ENCODE data around the gene TRPM5.

TRPM5 gene

GRCh38 chr11:2435288-2436012, 8.9 kb downstream of the TRPM5 start:
- DNase-seq, result no peak

DNA sequence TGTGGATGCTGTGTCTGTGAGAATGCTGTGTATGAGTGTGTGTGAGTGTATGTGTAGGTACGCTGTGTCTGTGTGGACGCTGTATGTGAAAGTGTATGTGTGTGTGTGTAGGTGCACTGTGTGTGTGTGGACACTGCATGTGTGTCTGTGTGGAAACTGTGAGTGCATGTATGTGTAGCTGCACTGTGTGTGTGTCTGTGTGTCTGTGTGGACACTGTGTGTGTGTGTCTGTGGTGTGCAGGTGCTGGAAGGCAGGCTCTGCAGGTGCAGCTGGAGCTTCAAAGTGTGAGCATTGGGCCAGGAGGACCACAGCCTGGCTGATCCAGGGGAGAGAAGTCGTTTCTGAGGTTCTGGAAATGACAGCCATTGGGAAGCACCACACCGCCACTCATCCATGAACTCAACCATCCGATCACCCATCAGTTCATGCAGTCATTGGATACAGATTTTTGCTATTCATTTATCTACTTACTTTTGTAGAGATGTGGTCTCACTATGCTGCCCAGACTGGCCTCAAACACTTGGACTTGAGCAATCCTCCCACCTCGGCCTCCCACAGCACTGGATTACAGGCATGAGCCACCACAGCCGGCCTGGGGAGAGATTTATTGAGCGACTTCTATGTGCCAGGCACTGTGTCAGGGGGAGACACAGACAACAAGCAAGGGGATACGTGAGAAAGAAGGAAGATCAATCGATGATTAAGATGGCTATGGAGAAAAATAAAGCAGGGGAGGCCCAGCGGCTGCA, 9.6 kb downstream of the TRPM5 start:
- DNase-seq, result no peak

GRCh38 chr11:2434008-2434407, 10.3 kb downstream of the TRPM5 start:
- no peak for DNase-seq

DNA sequence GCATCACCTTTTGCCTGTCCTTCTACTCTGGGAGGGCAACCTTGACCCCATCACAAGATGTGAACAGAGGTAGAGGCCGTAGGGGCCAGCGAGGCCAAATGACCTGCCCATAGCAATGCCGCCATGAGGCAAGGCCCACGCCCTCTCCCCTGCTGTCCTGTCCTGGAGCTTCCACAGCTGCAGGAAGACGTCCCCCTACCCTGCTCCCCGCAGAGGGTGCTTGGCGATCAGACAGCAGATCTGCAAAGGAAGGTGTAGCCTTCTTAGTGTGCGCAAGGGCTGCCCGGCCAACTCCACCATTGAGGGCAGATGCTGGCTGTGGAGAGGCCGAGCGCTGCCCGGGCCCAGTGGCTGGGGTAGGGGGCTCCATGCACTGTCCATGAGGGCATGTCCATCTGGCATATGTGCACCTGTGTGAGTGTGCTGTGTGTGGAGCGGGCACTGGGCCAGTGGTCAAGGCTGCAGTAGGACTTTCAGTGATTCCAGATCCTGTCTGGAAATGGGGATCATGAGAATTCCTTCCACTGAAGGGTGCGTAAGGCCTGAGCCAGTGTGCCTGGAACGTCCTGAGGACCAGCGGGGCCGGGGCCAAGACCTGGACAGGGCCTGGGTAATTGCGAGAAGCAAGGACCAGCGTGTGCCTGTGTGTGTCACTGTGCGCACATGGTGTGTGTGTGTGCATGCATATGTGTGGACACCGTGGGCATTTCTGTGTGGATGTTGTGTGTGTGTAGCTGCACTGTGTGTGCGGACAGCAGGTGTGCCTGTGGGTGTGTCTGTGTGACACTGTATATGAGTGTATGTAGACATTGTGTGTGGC, 11.0 kb downstream of the TRPM5 start:
- no peak for DNase-seq

DNA sequence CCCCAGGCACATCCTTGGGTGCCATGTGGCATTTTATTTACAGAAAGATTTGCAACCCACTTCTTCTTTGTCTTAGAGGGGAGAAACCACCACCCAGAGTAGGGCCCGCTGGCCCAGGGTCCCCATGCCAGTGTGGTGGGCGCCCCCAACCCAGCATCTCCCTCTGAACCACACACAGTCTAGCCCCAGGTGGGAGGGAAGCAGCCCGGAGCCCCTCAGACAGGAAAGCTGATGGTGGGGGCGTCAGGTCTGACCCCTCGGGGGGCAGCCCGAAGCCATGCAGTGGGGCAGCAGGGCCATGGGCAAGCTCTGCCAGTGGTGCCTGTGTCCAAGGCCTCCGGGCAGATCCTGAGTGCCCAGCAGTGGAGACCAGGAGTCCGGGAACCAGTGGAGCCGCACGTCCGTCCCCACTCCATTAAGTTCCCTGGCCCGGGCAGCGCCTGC, 11.7 kb downstream of the TRPM5 start:
- DNase-seq, result no peak

- no peak for DNase-seq
These were observed 12.1 kb downstream of the TRPM5 start for GRCh38 chr11:2432171-2432621.

DNA sequence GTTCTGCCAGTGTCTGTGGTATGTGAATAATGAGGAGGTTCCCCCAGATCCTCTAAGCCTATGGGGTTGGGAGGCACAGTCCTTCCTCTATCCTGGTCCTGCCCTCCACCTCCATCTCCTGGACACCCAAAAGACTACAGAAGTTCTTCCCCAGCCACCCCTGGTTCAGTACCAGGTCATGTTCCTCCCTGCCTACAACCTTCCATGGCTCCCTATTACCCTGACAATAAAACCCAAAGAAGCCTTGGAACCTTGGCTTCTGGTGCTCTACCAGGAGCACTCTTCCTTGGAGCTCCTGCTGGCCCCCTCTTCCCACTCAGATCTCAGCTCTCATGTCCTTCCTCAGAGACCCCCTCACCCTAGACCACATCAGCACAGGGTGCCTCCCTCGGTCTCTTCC, 12.9 kb downstream of the TRPM5 start:
- no peak for DNase-seq

DNA sequence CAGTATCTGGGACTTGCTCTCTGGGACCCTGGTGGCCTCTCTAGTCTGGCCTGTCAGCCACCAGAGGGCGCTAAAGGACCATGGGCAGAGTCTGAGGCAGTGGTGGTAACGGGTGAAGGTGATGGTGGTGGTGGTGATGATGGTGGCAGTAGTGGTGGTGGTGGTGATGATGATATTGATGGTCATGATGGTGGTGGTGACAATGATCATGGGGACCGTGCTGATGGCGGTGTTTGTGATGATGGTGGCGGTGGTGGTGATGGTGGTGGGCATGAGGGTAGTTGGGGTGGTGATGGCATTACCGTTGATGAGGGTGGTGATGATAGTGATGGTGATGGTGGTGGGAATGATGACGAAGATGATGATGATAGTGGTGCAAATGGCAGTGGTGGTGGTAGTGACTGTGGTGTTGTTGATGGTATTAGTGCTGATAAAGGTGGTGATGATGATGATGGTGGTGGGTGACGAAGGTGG, 16.0 kb downstream of the TRPM5 start:
- DNase-seq, result peak; percentile 12

GRCh38 chr11:2427721-2428321, 16.5 kb downstream of the TRPM5 start:
- DNase-seq, result no peak

DNA sequence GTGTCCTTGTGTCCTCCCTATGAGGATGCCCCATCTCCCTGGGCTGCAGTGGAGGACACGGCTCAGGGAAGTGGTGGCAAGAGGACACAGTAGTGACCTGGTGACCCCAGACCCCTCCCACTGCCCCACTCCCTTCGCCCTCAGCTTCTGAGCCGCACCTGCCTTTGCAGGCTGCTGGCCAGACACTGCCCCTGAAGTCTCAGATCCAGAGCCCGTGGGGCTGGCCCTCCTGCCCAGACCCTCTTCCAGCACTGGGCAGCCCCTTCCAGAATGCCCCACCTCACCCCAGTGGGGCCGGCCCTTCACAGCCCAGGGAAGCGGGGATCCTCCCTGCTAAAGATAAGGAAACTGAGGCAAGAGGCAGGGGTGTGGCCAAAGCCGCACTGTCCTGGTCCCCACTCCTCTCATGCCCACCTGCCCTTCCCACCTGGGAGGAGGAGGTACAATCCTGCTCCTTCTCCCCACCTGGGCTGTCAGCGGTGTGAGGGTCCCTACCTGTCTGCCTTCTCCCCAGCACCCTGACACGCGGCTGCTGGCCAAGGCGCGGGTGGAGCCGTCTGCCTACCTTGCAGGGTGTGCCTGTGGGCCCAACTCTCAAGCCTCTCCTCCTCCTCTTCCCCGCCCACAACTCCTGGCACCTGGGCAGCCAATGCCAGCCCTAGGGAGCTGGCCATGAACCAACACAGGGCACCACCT, 17.3 kb downstream of the TRPM5 start:
- DNase-seq, result no peak

- no peak for DNase-seq
These were observed 18.1 kb downstream of the TRPM5 start for GRCh38 chr11:2426221-2426620.

GRCh38 chr11:2425506-2425905, 18.8 kb downstream of the TRPM5 start:
- DNase-seq, result no peak

GRCh38 chr11:2424811-2425495, 19.4 kb downstream of the TRPM5 start:
- no peak for DNase-seq

DNA sequence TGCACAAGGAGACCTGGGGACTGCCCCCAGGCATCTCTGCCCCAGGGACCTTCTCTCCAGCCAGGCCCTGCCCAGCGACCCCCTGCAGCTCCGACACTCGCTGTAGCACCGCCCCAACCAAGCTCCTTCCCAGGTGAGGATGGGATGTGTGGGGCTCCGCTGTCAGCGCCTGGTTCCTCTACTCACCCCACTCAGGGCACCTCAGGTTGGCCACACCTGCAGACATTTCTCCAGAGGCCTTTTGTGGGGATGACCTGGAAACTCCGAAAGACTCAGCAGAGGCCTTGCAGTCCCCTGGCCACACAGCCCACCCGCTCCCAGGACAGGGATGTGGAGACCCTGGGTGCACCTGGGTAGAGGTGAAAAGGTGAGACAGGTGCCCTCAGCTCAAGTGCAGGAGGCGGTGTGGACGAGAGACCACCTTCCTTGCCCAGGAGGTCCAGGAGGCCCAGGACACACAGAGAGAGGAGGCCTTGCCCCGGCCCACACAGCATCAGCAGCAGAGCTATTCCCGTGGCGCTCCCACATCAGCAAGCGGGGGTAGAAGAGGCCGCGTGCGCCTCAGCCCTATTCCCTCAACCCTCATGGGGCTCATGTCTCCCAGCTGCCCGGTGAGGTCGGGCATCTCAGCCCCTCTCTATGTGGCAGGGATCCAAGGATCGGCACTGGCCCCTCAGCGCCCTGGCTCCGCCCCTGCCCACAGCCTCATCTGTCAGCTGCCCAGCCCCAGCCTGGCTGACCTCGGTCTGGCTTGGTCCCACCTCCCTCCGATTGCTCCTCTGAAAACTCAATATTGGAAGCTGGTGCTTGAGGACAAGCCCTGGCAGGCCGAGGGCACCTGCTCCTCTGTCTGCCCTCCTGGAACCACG, 20.9 kb downstream of the TRPM5 start:
- DNase-seq, result no peak

DNA sequence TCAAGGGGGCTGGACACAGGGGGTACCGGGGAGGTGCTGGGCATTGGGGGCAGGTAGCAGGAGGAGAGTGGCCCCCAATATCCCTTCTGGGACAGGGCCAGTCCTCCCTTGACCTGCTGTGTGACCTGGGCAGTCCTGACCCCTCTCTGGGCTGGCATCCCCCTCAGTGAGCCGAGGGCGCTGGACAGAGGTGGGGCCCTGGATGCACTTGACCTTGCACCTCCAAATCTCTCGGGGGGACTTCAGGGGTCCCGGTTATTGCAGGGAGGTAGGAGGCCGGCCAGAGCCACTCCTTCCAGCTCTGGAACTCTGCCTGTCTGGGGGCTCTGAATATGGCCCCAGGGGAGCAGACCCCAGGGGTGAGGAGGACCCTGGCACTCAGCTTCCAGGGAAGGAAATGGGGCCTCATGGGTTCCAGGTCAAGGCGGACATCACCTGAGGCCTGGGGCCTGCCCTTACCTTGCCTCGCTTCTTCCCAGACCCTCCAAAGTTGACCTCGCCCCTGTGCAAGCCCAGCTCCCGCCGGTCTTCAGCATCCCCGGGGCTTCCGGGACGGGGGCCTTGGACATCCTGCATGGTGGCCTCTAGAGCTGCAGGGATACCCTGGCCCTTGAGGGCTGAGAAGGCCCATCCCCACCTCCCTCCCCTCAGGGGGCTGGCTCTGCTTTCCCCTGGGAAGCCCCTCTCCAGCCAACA, 21.7 kb downstream of the TRPM5 start:
- no peak for DNase-seq

DNA sequence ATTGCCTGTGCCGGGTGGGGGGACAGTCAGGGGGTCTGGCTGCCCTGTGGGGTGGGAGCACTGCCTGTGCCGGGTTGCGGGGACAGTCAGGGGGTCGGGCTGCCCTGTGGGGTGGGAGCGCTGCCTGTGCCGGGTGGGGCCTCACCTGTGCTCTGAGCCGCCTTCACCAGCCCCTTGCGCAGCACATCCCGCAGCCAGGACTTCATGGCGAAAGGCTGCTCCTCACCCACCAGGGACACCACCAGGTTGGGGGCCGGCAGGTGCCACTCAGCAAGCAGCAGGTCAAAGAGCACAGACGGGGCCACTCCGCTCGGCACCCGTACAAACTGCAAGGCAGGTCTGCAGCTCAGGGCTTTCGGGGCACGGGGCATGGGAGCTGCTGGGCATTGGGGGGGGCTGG, 22.3 kb downstream of the TRPM5 start:
- DNase-seq, result no peak

DNA sequence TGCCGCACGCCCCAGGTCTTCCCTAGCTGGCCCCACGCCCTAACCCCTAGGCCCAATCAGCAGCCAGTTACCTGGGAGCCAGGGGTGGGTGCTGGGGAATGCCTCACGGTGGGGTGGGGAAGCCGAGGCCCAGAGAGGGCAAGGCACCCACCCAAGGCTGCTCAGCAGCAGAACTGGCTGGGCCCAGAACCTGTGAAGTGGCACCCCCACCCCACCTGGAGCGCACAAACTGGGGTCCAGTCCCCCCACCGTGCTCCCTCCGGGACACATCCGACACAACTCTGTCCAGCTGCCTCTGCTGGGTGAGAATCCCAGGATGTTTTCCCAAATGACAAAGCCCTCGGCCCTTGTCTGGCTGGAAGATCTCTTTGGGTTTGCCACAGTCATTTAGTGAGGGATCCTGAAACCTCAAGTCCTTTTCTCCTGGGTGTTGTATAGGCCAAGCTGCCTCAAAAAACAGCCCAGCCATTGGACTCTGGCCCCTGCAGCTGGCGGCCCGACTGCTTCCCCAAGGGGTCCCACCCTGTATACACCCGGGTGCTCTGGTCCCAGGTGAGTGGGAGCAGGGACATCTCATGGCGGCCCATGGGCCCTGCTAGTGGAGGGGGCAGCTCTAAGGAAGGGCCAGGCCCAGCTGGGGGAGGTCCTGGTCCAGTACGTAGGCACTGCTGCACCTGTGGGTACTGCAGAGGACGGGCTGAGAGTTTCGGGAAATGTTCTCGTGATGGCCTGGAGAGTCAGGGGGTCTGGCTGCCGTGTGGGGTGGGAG, 22.9 kb downstream of the TRPM5 start:
- no peak for DNase-seq

DNA sequence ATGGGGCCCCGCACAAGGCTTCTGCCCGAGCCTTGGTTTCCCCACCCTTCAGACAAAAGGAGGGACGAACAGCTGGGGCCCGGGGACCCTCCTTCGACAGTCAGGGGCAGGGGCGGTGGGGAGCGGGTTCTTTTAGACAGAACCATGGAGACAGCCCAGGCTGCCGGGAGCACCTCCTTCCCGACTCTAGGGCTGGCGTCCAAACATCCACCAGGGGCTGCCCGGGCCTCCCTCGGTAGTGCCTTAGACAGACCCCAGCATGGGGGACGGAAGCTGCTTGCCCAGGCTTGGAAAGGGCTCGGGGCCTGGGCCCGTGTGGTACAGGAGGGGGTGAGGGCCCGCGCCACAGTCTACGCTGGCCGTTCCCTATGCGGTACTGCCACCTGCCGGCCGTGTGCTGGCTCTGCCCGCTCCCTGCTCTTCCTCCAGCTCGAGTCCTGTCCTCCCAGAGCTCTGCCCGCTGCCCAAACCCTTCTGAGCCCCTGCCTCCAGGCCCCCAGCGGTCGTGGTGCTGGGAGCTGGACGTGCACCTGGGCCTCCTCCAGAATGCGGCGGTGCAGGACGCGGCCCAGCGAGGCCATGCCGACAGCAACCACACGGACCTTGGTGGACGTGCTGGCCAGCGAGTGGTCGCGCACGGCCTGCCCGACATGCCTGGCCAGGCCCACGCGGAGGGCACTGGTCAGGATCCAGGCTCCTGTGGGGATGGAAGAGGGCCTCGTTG, 23.6 kb downstream of the TRPM5 start:
- DNase-seq, result peak; percentile 52
